Adrenal gland (tissue), 5 donors: ENCODE measurements around the gene PEAR1.

Experiments used
- POLR2A ChIP-seq, 2 donors: fragments of 450-650 bp; IDR thresholded peaks; one replicate each; pipeline ENCODE4 v1.6.1; 2017; ENCODE audit warnings: antibody characterized with exemption in 2 of 2, mild to moderate bottlenecking in 2 of 2, moderate library complexity in 1 of 2
- TF ChIP-seq, protein P1 (sequence below), 6 experiments: fragments of 450-650 bp in 4 of 6; fragments of 200-600 bp in 2 of 6; sonication (generic) in 1 of 6; IDR thresholded peaks; 1 replicate in 5 of 6; 2 replicates in 1 of 6; pipeline versions ENCODE4 v1.5.1 to v1.8.0; 2016 to 2021; ENCODE audit warnings: antibody characterized with exemption in 6 of 6, mild to moderate bottlenecking in 2 of 6, moderate library complexity in 1 of 6
- donor health status: DM: no; HTN: no; CAD: no.

- TF ChIP-seq, protein P1, sequence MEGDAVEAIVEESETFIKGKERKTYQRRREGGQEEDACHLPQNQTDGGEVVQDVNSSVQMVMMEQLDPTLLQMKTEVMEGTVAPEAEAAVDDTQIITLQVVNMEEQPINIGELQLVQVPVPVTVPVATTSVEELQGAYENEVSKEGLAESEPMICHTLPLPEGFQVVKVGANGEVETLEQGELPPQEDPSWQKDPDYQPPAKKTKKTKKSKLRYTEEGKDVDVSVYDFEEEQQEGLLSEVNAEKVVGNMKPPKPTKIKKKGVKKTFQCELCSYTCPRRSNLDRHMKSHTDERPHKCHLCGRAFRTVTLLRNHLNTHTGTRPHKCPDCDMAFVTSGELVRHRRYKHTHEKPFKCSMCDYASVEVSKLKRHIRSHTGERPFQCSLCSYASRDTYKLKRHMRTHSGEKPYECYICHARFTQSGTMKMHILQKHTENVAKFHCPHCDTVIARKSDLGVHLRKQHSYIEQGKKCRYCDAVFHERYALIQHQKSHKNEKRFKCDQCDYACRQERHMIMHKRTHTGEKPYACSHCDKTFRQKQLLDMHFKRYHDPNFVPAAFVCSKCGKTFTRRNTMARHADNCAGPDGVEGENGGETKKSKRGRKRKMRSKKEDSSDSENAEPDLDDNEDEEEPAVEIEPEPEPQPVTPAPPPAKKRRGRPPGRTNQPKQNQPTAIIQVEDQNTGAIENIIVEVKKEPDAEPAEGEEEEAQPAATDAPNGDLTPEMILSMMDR (IDR thresholded peaks at IDR 0.05), result no peak
- TF ChIP-seq POLR2A (IDR thresholded peaks at IDR 0.05), result no peak
Observed at GRCh38 chr1:156877433-156878170, 15.9 kb upstream of the PEAR1 start.
